OCI-LY3 (cell line): ENCODE results near the gene RFPL1.

Experiments used
- CTCF ChIP-seq: fragments of 200-600, 300-600 bp; sonication (generic); IDR thresholded peaks from 2 replicates; pipeline ENCODE4 v1.5.1; 2014; ENCODE audit warnings: antibody characterized with exemption, low read length, low read depth
- EZH2phosphoT487 ChIP-seq: fragments of 200-600 bp; shearing (Covaris generic); IDR thresholded peaks from 2 replicates; pipeline ENCODE4 v1.6.1; 2018; ENCODE audit warnings: antibody characterized with exemption, mixed run types, low read depth

GRCh38 chr22:29396126-29396525 lies 42.3 kb upstream of the RFPL1 start:
- TF ChIP-seq CTCF (no peak), EZH2phosphoT487 (no peak)
